Glomerular endothelial cell (primary cell): ENCODE measurements around the gene ST8SIA1. TPM values are rescaled to one million over a fixed set of nuclear protein-coding genes. Genes with fewer than 3 reads are reported as not detected.

Experiments used
- DNase-seq: peaks from one replicate; pipeline ENCODE4 v3.0.0-alpha.2; 2011; ENCODE audit warnings: low read depth, low spot score; ENCODE audit errors: extremely low read depth
- total RNA-seq: library from RNA; depleted of rRNA; stranded (reverse); fragments of >200 nt; gene quantifications from 2 replicates; pipeline ENCODE4 v1.2.3, GENCODE V29; 2015

The ST8SIA1 gene
- total RNA-seq, 1 donor from 2014 or later: 1.2 TPM

GRCh38 chr12:22248121-22248520 lies 86.4 kb downstream of the ST8SIA1 start:
- DNase-seq: no peak

DNA sequence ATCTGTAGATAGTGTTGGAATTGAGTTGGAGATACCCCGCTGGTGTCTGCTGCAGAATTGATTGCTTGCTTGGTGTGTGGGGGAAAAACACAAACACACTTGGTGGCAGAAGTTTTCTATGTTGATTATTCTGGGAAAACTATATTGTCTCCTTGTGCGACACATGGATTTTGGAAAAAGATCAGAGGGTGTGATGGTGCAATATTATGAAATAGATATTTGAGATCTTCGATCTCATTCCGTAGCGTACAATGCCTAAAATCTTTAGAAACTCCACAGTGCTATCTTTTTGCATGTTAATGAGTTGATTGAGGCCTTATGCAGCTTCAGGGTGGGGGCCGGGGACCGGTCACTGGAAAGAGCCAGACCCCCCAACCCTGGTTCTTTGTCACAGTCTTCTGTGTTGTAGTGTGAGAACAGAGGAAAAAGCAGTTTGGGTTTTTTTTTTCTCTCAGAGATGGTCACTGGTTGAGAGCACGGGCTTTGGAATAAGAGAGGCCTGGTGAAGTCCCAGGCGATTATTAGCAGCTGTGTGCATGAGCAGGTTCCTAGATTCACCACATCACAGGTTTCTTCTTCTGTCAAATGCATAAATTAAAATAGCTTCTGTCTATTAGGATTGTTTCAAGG lies 88.2 kb downstream of the ST8SIA1 start:
- no peak for DNase-seq

- no peak for DNase-seq
Measured at GRCh38 chr12:22242726-22243125, 91.8 kb downstream of the ST8SIA1 start.

- no peak for DNase-seq
Measured at GRCh38 chr12:22238211-22238610, 96.3 kb downstream of the ST8SIA1 start.

DNA sequence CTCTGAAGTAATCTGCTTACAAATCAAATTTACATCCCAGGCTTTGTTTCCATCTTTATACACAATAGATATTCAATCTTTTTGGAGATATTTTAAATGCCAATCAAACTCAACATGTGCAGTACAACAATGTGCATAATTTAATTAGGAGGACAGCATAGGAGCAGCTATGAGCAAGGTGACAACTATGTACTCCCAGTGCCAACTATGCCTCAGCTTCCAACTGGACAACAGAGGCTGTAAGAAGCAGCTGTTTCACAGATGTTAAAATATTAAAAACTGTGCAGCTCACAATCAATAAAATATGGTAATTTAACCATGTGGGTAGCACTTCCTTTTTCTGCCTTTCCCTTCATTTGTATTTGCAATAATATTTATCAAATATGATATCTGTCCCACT lies 99.9 kb downstream of the ST8SIA1 start:
- DNase-seq: no peak

DNA sequence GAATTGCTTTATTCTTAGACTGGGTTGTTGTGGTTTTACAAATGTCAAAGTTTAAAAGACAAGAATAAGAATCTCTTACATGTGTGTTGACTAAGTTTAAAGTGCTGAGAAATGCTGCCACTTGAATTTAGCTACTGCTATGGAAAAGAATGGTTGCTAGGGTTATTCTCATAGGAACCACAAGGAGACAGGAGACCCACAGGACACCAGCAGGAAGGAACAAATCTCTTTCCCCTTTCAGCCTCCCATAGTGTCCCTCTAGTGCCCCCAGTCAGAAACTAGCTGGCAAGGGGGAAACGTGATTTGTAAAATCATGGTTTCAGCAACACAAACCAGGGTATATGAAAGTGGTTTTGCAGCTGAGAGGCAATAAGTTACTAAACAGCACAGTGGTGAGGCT lies 102.7 kb downstream of the ST8SIA1 start:
- DNase-seq: no peak

- DNase-seq: no peak
Measured at GRCh38 chr12:22231078-22231477, 103.4 kb downstream of the ST8SIA1 start.

DNA sequence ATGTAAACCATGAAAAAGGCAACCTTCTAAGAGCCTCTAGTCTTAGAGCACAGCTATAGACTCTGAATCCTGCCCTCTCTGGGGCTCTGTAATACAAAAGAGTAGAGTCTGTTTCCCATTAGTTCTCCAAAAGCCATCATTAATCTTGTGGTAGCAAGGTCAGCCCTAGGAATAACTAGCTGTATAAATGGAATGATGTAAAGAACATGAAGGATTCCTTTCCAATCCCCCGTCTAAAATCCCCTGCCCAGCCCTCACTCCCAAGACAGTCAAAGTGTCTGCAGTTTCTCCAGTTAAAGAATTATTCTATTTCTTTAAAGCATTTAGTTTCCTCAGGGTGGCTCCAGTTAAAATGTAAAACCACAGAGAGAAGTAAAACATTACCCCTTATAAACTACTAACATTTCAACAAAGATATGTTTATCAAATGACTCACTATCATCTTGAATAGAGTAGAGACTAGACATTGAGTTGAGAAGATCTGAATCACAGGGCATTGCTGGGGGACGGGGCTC lies 104.2 kb downstream of the ST8SIA1 start:
- DNase-seq: no peak

DNA sequence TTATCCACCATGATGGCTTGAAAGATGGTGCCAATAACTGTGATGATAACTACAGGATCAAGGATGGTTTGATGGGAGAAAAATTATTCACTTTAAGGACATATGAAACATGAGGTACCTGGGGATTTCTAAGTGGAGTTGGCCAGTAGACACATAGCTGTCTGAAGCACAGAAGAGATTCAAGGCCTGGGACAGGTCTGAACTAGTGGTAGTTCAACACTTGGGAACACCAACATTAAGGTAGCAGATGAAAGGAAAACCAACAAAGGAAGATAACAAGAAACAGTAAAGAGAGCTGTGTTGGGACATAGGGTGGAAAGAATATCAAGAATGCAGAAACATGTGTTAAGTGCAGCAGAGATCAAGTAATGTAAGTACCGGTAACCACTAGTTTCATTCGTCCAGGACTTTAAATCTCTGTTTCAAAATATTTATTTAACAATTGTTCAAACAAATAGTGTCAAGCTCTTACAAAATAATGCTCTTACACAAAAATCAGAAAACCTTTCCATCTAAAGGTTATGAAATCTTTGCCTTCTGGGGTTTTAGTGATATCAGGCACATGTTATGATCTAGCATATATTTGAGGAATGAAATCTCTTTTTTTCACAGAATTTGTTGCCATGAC lies 104.7 kb downstream of the ST8SIA1 start:
- no peak for DNase-seq

- no peak for DNase-seq
Measured at GRCh38 chr12:22228022-22228875, 106.3 kb downstream of the ST8SIA1 start.

DNA sequence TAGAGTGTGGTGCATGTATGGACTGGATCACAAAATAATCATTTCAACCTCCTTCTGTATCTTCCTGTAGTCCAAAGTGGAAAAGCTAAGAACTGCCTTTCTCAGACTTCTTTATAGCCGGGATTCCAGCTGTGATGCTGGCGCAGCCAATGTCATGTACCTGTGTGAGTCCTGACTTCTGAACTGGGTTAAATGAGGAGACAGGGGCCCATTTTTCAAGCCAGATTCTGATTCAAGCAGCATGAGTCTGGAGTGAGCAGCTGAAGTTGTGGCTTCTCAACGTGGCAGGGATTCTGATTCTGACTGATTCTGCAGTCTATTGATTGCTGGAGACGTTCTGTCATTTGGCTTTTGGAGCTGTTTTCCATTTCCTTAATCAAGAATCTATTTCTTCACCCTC lies 111.2 kb downstream of the ST8SIA1 start:
- no peak for DNase-seq

DNA sequence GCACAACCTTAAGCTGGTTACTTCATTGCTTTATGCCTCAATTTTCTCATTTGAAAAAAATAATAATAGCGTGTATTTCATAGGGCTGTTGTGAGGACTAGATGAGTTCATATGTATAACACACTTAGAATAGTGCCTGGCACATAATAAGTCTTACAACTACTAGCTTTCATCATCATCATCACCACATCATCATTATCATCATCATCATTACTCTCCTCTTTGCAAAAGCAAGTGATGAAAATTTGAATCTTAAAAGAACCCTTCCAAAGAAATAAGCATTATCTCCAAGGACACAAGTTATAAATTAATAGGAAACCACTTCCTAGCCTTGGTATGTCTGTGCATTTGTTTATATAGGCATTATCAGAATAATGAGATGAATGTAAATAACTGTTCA lies 117.0 kb downstream of the ST8SIA1 start:
- DNase-seq: no peak

GRCh38 chr12:22215467-22216253 lies 118.8 kb downstream of the ST8SIA1 start:
- DNase-seq: no peak

DNA sequence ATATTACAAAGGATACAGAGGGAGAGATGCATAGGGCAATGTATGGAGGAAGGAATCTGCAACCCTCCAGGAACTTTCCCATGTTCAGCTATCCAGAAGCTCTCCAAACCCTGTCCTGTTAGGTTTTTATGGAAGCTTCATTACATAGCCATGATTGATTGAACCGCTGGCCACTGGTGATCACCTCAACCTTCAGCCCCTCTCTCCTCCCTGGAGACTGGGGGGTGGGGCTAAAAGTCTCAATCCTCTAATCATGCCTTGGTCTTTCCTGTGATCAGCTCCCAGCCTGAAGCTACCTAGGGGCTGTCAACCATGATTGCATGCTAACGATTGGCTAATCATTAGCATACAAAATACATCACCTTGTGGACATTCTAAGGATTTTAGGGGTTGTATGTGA lies 123.4 kb downstream of the ST8SIA1 start:
- no peak for DNase-seq

DNA sequence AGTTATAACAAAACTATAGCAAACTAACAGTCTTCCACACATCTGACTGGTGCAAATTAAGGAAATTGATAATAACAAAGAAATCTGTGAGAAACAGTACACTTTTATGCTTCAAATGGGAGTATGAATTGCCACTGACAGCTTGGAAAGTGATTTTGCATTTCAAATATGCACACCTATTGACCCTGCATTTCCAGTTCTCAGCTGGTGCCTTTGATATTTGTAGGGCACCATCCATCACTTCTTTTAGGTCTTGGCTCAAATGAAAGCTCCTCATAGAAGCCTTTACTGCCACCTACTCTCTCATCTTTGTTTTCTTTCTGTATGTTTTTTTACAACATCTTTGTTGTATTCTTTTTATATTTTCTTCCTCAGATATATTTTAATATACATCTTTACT lies 125.1 kb downstream of the ST8SIA1 start:
- no peak for DNase-seq

- DNase-seq: no peak
Measured at GRCh38 chr12:22206111-22206728, 128.3 kb downstream of the ST8SIA1 start.

DNA sequence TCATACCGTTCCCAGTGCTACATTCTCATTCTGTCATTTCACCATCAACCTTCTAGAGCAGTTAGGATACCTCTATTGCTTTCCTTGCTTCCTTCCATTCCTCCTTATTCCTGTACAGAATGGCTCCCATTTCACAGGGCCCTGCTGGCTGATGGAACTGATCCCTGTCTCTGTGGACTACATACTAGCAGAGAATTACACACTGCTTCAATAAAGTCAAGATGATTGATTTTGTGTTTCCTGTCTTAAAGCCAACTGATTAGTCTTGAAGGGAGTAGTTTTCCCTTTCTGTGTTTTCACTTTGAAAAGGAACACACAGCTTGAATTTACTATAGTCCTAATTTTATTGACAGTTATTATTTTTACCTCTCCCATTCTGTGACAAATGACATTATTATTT lies 130.1 kb downstream of the ST8SIA1 start:
- no peak for DNase-seq

- DNase-seq: no peak
Measured at GRCh38 chr12:22202847-22203246, 131.7 kb downstream of the ST8SIA1 start.

- DNase-seq: no peak
Measured at GRCh38 chr12:22201101-22201500, 133.4 kb downstream of the ST8SIA1 start.

- DNase-seq: no peak
Measured at GRCh38 chr12:22196236-22196635, 138.3 kb downstream of the ST8SIA1 start.
